ENCODE measurements around the gene CCDC78.
A peak's percentile ranks its signal among the peaks of the same experiment; 100 is the strongest.
"Not testable (repeated sequence)": the region's sequence is repeated elsewhere in the genome, so short reads cannot be mapped to it uniquely, and the experiment has no call there.

The CCDC78 gene

GRCh38 chr16:715477-716199 is 10.6 kb downstream of the CCDC78 start:
- DNase-seq (ENCODE audit: low spot score) = peak; percentile 63
- TF ChIP-seq CTCF (IDR thresholded peaks at IDR 0.05; ENCODE audit: borderline replicate concordance, control extremely low read depth, extremely low read depth, insufficient read depth, missing control alignments) = peak; percentile 33
- in situ Hi-C loops (cut with MboI; ENCODE audit: low sequenced_read_pairs, unreplicated experiment) = no loop called here

DNA sequence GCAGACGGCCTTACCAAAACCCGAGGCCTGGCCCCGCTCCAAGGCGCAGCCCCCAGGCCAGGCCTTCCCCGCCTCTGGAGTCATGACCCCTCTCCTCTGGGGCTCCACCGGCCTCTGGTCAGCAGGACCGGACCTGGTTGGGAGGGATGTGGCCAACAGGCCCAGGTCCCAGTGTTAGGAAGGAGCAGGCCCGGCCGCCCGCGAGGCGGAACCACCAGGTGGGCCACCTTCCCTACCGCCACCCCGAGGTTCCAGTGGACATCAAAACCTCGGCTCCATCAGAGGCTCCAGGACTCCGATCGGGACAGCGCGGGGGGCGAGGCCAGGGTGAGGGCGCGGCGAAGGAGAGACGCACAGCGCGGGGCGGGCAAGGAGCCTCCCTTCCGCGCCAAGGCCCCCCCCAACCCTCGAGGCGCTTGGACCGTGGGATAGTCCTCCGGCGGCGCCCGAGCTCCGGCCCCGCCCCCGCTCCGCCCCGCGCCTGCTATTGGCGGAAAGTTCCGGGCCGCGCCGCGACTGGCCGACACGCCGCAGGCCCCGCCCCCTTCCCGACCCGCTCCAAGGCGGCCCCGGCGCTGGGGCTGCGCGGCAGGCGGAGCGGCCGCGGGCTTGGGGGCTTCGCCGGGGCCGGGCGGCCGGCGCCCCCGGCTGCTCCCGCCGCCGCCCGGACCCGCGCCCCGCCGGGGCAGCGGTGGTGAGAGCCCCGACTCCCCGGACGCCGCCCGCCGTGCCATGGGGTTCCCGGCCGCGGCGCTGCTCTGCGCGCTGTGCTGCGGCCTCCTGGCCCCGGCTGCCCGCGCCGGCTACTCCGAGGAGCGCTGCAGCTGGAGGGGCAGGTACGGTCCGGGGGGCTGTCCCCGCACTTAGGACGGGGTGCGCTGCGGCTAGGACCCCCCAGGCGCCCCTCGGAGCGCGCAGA is 11.4 kb downstream of the CCDC78 start, which contains the start of gene METRN:
METRN (plus strand) TSS at position 561 of the 919 bp plus-strand sequence; CDS start at position 733, 172 bp downstream.
- in situ Hi-C loops (cut with MboI; ENCODE audit: low sequenced_read_pairs, unreplicated experiment) = loop anchor here (5.0 kb wide), 1 partner anchor 67 kb away; no protein-coding TSS in a partner anchor
- peak; percentile 94 for DNase-seq (ENCODE audit: low spot score)
- TF ChIP-seq CTCF (IDR thresholded peaks at IDR 0.05; ENCODE audit: borderline replicate concordance, control extremely low read depth, extremely low read depth, insufficient read depth, missing control alignments) = no peak

DNA sequence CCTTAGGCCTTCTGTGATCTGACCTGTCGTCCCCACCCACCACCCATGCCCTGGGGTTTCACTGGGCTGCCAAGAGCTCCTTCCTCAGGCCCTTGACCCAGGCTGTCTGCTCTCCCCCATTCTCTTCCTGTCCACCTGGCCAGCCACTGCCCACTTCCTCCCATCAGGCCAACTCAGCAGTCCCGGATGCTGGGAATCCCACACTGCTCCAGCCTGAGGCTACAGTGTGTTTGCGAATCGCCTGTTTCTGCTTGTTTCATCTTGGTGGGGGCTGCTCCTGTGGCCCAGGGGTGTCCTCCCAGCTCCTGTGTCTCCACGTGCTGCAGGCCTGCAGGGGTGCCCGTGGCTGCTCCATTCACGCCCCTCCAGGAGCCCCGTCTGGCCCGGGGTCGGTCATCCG is 12.2 kb downstream of the CCDC78 start:
- in situ Hi-C loops (cut with MboI; ENCODE audit: low sequenced_read_pairs, unreplicated experiment) = loop anchor here (5.0 kb wide), 1 partner anchor 68 kb away; no protein-coding TSS in a partner anchor
- DNase-seq (ENCODE audit: low spot score) = no peak
- no peak for TF ChIP-seq CTCF (IDR thresholded peaks at IDR 0.05; ENCODE audit: borderline replicate concordance, control extremely low read depth, extremely low read depth, insufficient read depth, missing control alignments)

DNA sequence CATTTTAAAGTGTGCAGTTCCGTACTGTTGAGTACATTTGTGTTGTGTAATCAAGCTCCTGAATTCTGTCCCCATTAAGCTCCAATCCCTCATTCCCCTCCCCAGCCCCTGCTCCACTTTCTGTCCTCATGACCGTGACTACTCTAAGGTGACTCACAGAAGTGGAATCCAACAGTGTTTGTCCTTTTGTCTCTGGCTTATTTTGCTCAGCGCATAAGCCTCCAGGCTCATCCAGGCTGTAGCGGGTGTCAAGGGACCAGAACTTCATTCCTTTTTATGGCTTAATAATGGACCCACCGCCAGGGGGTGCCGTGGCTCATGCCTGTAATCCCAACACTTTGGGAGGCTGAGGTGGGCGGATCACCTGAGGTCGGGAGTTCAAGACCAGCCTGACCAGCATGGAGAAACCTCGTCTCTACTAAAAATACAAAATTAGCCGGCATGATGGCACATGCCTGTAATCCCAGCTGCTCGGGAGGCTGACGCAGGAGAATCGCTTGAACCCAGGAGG is 13.4 kb downstream of the CCDC78 start:
- DNase-seq (ENCODE audit: low spot score) = not testable (repeated sequence)
- TF ChIP-seq CTCF (IDR thresholded peaks at IDR 0.05; ENCODE audit: borderline replicate concordance, control extremely low read depth, extremely low read depth, insufficient read depth, missing control alignments) = peak; percentile 23
- in situ Hi-C loops (cut with MboI; ENCODE audit: low sequenced_read_pairs, unreplicated experiment) = loop anchor here (5.0 kb wide), 1 partner anchor 70 kb away; no protein-coding TSS in a partner anchor

DNA sequence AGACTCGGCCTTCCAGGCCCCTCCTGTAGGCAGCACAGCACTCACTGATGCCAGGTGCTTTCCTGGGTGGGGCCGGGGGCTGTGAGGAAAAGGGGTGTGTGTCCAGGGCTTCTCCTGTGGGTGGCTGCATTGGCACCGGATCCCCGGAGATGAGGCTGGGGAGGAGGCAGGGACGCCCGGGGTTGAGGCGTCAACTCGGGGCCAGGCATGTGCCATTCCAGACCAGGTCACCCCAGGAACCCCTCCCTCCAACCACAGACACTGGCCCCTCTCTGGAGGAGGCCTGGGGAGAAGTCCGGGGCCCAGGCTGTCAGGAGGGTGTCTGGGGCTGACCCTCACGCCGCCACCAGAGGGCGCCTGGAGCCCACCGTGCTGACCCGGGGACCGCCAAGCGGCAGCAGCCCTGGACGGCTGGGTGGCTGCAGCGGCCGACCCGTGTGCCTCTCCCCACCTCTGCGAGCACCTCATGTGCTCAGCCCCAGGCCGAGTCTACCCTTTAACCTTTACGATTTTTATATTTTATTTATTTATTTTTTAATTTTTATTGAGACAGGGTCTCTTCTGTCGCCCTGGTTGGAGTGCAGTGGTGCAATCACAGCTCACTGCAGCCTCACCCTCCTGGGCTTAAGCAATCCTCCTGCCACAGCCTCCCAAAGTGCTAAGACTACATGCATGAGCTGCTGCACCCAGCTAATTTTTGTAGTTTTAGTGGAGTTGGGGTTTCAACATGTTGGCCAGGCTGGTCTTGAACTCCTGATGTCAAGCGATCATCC is 14.5 kb downstream of the CCDC78 start:
- in situ Hi-C loops (cut with MboI; ENCODE audit: low sequenced_read_pairs, unreplicated experiment) = loop anchor here (5.0 kb wide), 1 partner anchor 71 kb away; no protein-coding TSS in a partner anchor
- peak; percentile 94 for DNase-seq (ENCODE audit: low spot score)
- peak; percentile 97 for TF ChIP-seq CTCF (IDR thresholded peaks at IDR 0.05; ENCODE audit: borderline replicate concordance, control extremely low read depth, extremely low read depth, insufficient read depth, missing control alignments)

All from GM13976 (cell line).